Measurements from ENCODE around the gene NNAT.
"Not testable (repeated sequence)": the region's sequence is repeated elsewhere in the genome, so short reads cannot be mapped to it uniquely, and the experiment has no call there.

Gene NNAT

DNA sequence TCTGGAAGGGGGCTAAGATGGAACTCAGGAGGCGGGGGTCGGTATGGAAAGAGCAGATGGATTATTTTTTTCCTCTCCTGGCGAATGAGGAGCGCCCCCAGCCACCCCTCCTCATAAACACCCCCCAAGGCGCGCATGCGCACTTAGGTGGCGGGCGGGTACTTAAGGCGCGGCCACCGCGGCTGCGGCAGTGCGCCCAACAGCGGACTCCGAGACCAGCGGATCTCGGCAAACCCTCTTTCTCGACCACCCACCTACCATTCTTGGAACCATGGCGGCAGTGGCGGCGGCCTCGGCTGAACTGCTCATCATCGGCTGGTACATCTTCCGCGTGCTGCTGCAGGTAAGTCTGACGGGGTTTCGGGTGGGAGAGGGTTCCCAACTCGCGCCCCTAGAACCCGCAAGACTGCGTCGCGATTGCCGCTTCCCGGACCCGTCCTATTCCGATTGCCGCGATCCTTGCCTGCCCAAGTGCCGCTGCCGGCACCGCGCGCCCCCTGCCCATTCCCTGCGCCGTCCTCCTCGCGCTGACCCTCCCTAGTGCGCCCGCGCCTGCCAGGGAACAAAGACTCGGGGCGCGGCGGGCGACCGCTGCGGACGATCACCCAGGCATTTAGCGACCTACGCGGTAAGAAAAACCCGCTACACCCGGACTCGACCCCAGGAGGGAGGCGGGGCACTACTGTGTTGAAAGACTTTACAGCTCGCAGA, at the start of gene NNAT:
NNAT (plus strand) TSS at position 190 of the 711 bp plus-strand sequence; CDS start at position 272, 82 bp downstream.
- DNase-seq: no peak

DNA sequence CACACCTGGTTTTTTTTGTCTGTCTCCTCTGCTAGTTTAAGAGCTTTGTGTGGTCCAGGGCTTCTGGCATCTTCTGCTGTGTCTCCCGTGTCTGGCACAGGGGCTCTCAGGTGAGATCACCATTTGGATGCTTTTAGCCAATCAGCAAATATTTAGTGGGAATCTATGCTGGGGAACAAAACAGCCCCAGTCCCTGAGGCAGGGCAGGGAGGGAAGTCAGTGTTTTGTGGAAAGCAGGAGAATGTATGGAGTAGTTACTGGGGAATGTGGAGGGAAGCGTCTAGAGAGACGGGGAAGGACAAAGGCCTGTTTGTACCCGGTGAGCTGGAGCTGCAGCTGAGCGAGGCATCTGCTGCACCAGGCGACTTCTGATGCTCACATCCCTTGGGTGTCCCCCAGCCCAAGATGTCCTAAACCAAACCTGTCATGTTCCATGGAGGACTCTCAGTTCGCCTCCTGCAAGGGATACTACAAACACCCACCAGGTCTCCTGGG, 49.3 kb upstream of the NNAT start:
- DNase-seq: no peak

DNA sequence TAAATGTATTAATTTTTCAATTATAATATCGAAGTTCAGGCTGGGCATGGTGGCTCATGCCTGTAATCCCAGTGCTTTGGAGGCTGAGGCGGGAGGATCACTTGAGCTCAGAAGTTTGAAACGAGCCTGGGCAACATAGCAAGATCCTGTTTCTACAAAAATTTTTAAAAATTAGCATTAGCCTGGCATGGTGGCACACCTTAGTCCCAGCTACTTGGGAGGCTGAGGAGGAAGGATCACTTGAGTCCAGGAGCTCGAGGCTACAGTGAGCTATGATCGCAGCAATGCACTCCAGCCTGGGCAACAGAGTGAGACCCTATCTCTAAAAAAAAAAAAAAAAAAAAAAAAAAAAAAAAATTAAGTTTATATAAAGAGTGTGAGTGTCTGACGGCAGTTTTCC, 48.6 kb upstream of the NNAT start:
- DNase-seq: not testable (repeated sequence)

- DNase-seq: no peak
Observed at GRCh38 chr20:37473249-37474000, 47.6 kb upstream of the NNAT start.

DNA sequence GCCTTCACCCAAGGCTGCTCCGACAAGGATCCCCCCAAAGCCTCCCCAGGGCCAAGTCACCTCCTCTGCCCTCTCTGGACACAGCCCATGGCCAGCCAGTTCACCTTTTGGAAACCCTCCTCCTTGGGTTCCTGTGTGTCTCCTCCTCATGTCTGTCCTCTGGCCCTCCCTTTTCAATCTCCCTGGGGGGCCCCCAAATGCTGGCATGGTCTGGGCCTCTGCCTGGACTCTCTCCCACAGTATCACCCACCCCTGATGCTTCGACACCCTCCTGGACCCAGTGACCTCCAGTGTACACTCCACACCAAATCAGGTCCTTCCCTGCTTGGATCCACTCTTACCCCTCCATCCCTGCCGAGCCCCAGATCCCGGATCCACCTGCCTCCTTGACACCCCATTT, 46.7 kb upstream of the NNAT start:
- no peak for DNase-seq

- DNase-seq: no peak
Observed at GRCh38 chr20:37475252-37475651, 45.8 kb upstream of the NNAT start.

- no peak for DNase-seq
Observed at GRCh38 chr20:37477041-37477440, 44.0 kb upstream of the NNAT start.

DNA sequence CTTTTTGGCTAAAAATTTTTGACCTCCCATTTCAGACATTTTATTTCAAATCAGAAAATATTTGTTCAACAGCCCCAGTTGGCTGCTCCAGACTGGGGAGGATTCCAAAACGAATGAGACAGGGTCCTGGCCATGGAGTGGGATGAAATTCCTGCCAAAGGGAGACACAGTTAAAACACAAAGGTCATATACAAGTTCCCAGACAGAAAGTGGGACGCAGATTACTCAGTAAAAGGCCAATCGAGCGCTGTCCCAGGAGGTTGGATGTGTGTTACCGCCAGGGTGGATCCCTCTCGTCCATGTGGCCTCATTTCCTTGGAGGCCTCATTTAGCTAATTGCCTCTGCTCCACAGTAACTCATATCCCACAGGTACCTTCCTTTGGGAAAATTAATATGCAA, 41.8 kb upstream of the NNAT start:
- DNase-seq: no peak

DNA sequence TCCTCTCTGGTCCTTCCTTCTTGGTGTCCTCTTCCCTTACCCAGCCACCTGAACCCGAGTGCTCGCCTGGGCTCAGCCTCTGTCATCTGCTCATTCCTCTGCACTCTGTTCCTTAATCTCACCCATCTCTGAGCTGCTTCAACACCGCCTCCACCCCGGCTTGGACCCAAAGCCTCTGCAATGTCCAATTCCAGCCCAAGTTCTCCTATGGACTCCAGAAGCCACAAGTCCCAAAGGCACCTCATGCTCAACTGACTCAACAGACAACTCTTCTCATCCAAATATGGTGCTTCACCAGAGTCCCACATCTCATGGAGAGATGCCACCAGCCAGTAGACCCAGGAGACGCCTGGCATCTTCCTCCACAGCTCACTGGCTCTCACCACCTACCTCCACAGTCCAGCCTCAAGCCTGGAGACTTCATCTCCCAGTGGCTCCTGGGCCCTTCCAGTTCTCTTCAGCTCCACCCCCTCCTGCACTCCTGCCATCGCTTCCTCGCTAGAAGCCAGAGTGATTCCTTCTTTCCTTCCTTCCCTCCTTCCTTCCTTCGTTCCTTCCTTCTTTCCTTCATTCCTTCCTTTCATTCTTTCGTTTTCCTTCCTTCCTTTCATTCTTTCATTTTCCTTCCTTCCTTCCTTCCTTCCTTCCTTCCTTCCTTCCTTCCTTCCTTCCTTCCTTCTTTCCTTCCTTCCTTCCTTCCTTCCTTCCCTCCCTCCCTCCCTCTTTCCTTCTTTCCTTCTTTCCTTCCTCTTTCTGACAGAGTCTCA, 40.9 kb upstream of the NNAT start:
- no peak for DNase-seq

DNA sequence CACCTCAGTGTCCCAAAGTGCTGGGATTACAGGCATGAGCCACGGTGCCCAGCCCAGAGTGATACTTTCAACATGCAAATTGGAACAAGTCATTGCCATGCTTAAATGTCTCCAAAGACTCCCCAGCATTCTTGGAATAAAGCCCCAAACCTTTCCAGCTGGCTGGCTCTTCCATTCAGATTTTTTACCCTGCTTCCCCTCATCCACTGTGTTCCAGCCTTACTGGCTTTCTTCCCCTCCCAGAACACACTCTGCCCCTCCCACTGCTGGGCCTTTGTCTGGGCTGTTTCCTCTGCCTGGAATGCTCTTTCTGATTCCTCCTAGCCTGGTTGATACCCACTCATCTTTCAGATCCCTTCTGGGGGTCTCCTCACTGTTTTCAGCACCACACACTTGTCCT, 40.1 kb upstream of the NNAT start:
- no peak for DNase-seq

- DNase-seq: no peak
Observed at GRCh38 chr20:37481610-37482009, 39.4 kb upstream of the NNAT start.

GRCh38 chr20:37484331-37484730, 36.7 kb upstream of the NNAT start:
- DNase-seq: no peak

- DNase-seq: not testable (repeated sequence)
Observed at GRCh38 chr20:37486209-37486608, 34.8 kb upstream of the NNAT start.

- DNase-seq: no peak
Observed at GRCh38 chr20:37490663-37491350, 30.2 kb upstream of the NNAT start.

DNA sequence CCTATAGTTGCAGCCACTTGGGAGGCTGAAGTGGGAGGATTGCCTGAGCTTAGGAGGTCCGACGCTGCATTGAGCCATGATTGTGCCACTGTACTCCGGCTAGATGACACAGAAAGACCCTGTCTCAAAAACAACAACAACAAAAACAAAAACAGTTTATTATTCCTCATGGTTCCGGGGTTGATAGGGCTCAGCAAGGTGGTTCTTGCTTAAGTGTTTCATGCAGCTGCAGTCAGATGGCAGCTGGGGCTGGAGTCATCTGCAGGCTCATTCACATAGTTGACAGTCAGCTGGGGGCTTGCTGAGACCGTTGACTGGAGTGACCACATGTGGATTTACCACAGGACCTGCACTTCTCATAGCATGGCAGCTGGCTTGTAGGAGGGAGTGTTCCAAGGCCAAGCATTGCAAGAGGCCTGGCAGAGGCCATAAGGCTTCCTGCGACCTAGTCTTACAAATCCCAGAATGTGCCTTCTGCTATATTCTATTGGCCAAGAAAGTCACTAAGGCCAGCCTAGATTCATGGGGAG, 28.9 kb upstream of the NNAT start:
- DNase-seq: no peak

- no peak for DNase-seq
Observed at GRCh38 chr20:37492945-37493344, 28.1 kb upstream of the NNAT start.

DNA sequence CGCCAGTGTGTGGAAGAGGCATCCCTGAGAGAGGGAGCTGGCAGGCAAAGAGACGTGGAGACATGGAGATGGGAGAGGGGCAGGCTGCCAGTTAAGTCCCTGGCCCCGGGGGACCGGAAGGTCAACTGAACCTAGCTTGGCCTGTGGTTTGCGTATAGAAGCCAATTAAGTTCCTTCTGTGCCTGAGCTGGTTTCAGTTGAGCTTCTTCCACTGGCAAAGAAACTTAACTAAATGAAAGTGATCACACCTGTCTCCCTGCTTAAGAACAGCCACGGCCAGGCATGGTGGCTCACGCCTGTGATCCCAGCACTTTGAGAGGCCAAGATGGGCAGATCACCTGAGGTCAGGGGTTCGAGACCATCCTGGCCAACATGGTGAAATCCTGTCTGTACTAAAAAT, 26.7 kb upstream of the NNAT start:
- DNase-seq: no peak

- DNase-seq: no peak
Observed at GRCh38 chr20:37494796-37495195, 26.3 kb upstream of the NNAT start.

DNA sequence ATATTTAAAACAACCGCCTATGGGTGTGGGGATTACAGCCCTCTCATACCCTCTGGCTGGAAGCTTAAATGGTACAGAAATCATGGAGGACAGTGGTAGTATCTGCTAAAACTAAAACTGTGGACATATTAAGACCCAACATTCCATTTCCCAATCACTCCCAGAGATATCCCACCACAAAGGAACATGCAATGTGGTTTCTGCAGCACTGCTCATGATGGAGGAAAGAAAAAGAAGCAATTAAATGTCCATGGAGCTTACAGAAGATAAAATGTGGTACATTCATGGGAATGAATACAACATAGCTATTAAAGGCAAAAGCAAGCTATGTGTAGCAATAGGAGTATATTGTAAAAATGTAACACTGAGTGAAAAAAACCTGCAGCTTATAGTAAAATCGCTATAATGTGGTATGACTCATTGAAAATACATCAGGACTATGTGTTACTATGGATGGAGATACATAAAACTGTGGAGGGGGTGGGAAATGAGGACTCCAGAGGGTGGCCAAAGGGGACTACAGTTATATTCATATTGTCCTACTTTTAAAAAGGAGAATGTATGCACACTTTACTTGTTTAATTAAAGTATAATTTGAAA, 22.9 kb upstream of the NNAT start:
- no peak for DNase-seq

GRCh38 chr20:37500311-37500710, 20.7 kb upstream of the NNAT start:
- no peak for DNase-seq

DNA sequence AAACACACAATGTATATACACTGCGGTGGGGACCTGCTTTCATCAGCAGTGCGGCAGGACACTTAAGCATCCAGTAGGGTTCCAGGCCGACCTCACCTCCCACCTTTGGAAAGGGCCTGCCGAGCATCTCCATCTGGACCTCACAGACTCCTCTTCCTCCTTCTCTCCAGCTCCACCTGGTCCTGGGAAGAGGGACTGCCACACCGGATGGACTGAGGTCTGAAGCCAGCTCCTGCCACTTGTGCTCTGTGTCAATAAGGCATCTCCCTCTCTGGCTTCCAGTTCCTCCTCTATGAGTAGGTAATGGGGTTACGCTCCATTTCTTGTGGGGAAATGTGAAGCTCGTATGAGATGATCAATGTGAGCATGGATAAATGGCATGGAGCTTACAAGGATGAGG, 19.1 kb upstream of the NNAT start:
- DNase-seq: no peak

DNA sequence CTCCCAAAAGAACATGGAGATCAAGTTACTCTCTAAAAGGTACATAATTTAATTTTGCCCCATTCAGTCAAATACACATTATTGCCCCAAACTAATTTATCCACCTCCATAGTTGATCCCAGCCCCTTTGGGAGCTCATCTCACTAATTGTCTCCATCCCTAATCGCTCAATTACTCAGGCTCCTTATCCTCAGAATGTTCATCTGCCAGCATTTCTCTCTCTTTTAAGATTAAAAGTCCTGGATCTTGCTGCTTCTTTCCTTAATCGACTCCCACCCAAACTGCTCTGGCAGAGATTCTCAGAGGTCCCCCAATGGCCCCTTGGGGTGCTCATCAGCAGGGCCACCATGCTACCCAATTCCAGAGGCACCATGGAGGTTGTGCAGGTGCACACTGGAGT, 18.4 kb upstream of the NNAT start:
- DNase-seq: no peak
